ENCODE data around the gene GPS1.

GRCh38 chr17:82028246-82028645 lies 23.5 kb upstream of the GPS1 start:
- TF ChIP-seq, protein P1, sequence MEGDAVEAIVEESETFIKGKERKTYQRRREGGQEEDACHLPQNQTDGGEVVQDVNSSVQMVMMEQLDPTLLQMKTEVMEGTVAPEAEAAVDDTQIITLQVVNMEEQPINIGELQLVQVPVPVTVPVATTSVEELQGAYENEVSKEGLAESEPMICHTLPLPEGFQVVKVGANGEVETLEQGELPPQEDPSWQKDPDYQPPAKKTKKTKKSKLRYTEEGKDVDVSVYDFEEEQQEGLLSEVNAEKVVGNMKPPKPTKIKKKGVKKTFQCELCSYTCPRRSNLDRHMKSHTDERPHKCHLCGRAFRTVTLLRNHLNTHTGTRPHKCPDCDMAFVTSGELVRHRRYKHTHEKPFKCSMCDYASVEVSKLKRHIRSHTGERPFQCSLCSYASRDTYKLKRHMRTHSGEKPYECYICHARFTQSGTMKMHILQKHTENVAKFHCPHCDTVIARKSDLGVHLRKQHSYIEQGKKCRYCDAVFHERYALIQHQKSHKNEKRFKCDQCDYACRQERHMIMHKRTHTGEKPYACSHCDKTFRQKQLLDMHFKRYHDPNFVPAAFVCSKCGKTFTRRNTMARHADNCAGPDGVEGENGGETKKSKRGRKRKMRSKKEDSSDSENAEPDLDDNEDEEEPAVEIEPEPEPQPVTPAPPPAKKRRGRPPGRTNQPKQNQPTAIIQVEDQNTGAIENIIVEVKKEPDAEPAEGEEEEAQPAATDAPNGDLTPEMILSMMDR (IDR thresholded peaks at IDR 0.05), result no peak
- TF ChIP-seq NFE2L1 (CRISPR knock-in tag; IDR thresholded peaks at IDR 0.05) (no peak), NR2C2 (CRISPR knock-in tag; IDR thresholded peaks at IDR 0.05) (no peak), IRF2 (CRISPR knock-in tag; IDR thresholded peaks at IDR 0.05; ENCODE audit: borderline replicate concordance, low read depth) (no peak), MYBL2 (CRISPR knock-in tag; IDR thresholded peaks at IDR 0.05) (no peak), ZBTB21 (CRISPR knock-in tag; IDR thresholded peaks at IDR 0.05; ENCODE audit: borderline replicate concordance) (no peak)
- TF ChIP-seq, protein P2, sequence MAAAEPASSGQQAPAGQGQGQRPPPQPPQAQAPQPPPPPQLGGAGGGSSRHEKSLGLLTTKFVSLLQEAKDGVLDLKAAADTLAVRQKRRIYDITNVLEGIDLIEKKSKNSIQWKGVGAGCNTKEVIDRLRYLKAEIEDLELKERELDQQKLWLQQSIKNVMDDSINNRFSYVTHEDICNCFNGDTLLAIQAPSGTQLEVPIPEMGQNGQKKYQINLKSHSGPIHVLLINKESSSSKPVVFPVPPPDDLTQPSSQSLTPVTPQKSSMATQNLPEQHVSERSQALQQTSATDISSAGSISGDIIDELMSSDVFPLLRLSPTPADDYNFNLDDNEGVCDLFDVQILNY (CRISPR knock-in tag; IDR thresholded peaks at IDR 0.05), result no peak
- TF ChIP-seq, protein P3, sequence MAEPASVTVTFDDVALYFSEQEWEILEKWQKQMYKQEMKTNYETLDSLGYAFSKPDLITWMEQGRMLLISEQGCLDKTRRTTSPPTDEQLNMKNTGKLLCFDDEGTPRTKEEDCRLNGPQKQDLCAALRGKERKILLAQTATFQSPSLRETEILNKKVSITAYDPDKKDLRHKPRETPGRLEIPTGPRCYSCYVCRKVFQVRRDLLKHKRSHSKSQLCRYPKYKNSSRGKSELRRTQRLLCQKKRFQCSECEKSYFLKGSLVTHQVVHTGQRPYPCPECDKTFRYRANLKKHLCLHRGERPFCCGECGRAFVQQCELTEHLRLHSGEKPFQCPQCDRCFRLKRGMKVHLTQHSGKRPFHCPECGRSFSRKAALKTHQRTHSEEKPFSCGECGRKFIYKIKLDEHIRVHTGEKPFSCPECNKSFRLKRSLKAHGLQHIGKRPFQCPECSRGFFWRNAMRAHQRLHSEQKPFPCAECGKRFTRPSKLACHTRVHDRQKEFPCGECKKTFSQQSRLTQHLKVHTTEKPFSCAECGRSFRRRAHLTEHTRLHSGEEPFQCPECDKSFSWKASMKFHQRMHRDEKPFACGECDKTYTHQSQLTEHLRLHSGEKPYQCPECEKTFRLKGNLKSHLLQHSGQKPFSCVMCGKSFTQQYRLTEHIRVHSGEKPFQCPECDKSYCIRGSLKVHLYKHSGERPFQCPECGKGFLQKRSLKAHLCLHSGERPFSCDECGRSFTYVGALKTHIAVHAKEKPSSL (CRISPR knock-in tag; conservative IDR thresholded peaks at IDR 0.05), result no peak
